Panc1 (cell line): ENCODE measurements around the gene PTH2.

ENCODE experiments used
- CTCF ChIP-seq: fragments of 450-650 bp; IDR thresholded peaks from 2 replicates; pipeline ENCODE4 v1.5.1; 2017; ENCODE audit warnings: mild to moderate bottlenecking
- REST ChIP-seq, 2 experiments: IDR thresholded peaks; 2 replicates each; pipeline ENCODE4 v1.6.1; 2011 to 2012; ENCODE audit warnings: low read depth in 2 of 2, control low read depth in 1 of 2, low read length in 1 of 2, mild to moderate bottlenecking in 1 of 2, moderate library complexity in 1 of 2; ENCODE audit not compliant: insufficient read depth in 1 of 2
- SIN3A ChIP-seq: IDR thresholded peaks from 2 replicates; pipeline ENCODE4 v1.6.1; 2012; ENCODE audit warnings: low read depth, mild to moderate bottlenecking, low read length, moderate library complexity, borderline replicate concordance; ENCODE audit not compliant: insufficient read depth

GRCh38 chr19:49389406-49389805, 33.8 kb downstream of the PTH2 start:
- TF ChIP-seq CTCF (no peak), SIN3A (no peak), REST (IDR thresholded peaks at IDR 0.05; ENCODE audit: insufficient read depth in 1 of 2, low read depth in 2 of 2, low read length in 1 of 2) (no peak)
